Esophagus (tissue), 2 donors: ENCODE measurements around the gene AADACL3. TPM values are rescaled to one million over a fixed set of nuclear protein-coding genes. Genes with fewer than 3 reads are reported as not detected.

Experiments used
- H3K27ac ChIP-seq, 2 donors: one replicate each; pipeline ENCODE4 v1.5.1; 2013; ENCODE audit warnings: low read depth in 2 of 2, mild to moderate bottlenecking in 2 of 2, inconsistent platforms in 1 of 2, low read length in 1 of 2, moderate library complexity in 1 of 2
- H3K27me3 ChIP-seq, 2 donors: one replicate each; pipeline ENCODE4 v1.6.1; 2013; ENCODE audit warnings: low read length in 2 of 2, control low read depth in 1 of 2, mild to moderate bottlenecking in 1 of 2; ENCODE audit not compliant: insufficient read depth in 2 of 2, control insufficient read depth in 1 of 2
- H3K36me3 ChIP-seq, 2 donors: one replicate each; pipeline ENCODE4 v1.6.1; 2013; ENCODE audit warnings: low read length in 1 of 2; ENCODE audit not compliant: control insufficient read depth in 2 of 2, insufficient read depth in 2 of 2
- H3K4me1 ChIP-seq, 2 donors: one replicate each; pipeline ENCODE4 v1.6.1; 2013; ENCODE audit warnings: low read length in 1 of 2; ENCODE audit not compliant: control insufficient read depth in 2 of 2, insufficient read depth in 2 of 2
- H3K4me3 ChIP-seq, 2 donors: one replicate each; pipeline ENCODE4 v1.5.1; 2013; ENCODE audit warnings: low read length in 2 of 2, mild to moderate bottlenecking in 2 of 2, low read depth in 1 of 2, moderate library complexity in 1 of 2
- H3K9me3 ChIP-seq, 2 donors: one replicate each; pipeline ENCODE4 v1.6.1; 2013; ENCODE audit warnings: mild to moderate bottlenecking in 2 of 2, low read depth in 1 of 2, low read length in 1 of 2, moderate library complexity in 1 of 2; ENCODE audit not compliant: control insufficient read depth in 2 of 2, insufficient read depth in 1 of 2
- WGBS, 2 donors: extraction: QIAGEN DNeasy Blood & Tissue Kit; methylation state at CpG; one replicate each; pipeline ENCODE4 v1.1.7; 2013; 5-methylcytosine and 5-hydroxymethylcytosine counted together
- polyA plus RNA-seq, 2 donors: library from polyadenylated mRNA; stranded (reverse); fragments of 200-250 nt; gene quantifications; one replicate each; pipeline ENCODE4 v1.2.3, GENCODE V29; 2013
- donor health status: healthy with polysubstance abuse.
- donor health status: Bipolar disorder and iron deficiency.

AADACL3 gene
- polyA plus RNA-seq, 2 donors: not detected

DNA sequence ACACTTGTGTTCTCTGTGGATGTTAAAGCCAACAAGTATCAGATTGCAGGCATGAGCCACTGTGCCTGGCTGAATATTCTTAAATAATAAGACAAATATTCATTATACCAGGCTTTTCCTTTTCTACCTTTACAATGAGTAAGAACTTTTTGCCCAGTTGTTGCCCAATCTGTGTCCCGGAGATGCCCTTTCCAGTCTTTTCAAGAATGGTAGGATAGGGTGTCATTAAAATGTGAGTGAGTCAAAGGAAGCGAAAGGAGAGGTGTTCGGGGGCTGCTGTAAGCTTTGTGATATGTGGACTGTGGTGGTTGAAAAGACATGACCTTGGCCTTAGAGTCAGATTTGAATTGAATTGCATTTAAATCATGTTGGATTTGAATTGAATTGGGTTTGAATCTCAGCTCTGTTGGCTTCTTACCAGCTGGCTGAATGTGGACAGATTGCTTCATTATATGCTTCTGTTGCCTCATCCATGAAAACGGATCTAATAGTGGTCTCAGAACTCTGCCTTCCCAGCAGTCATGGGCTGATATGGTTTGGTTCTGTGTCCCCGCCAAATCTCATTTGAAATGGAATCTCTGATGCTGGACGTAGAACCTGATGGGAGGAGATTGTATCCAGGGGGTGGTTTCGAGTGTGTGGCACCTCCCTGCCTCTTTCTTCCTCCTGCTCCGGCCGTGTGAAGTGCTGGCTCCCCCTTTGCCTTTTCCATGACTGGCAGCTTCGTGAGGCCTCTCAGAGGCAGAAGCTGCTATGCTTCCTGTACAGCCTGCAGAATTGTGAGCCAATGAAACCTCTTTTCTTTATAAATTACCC is 22.7 kb upstream of the AADACL3 start:
- H3K27ac ChIP-seq: no peak overlapping the region
- H3K4me1 ChIP-seq: no peaks in the 10 kb centered on the region
- peaks cover 0 to 3% of the 10 kb centered on the region in 2 donors for H3K27me3 ChIP-seq
- no peaks in the 10 kb centered on the region for H3K9me3 ChIP-seq
- H3K4me3 ChIP-seq: no peak overlapping the region
- WGBS, 2 donors: 65 to 69% methylated on average over 10 of the region's 10 CpGs
- H3K36me3 ChIP-seq: no peaks in the 10 kb centered on the region

DNA sequence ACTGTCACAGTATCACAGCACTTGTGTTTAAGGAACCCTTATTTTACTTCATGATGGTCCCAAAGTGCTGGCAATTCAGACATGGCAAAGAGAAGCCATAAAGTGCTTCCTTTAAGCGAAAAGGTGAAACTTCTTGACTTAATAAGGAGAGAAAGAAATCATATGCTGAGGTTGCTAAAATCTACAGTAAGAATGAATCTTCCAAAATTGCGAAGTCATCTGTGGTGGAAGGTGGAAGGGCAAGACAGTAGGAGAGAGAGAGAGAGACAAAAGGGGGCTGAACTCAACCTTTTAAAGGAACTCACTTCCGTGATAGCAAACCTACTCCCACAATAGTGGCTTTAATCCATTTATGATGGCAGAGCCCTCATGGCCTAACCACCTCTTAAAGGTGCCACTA is 19.3 kb upstream of the AADACL3 start:
- Histone ChIP-seq H3K27me3 (peaks cover 0 to 3% of the 10 kb centered on the region in 2 donors), H3K4me1 (no peaks in the 10 kb centered on the region), H3K9me3 (no peaks in the 10 kb centered on the region), H3K27ac (no peak overlapping the region), H3K4me3 (no peak overlapping the region), H3K36me3 (no peaks in the 10 kb centered on the region)
- WGBS, 2 donors: 82 to 86% methylated on average over 3 of the region's 3 CpGs

DNA sequence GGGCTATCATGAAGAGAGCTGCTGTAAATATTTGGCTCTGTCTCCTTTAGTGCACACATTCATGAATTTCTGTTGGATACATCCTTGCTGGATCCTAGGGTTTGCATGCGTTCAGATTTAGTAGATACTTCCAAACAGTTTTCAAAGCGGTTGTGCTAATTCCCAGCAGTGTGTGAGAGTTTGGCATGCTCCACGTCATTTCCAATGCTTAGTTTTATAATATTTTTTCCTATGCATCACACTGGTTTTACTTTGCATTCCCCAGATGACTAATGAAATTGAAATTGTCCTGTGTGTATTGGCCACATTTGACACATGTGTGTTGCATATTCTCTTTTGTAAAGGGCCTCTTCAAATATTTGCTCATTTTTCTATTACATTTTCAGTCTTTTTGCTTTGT is 18.5 kb upstream of the AADACL3 start:
- H3K27ac ChIP-seq: no peak overlapping the region
- no peaks in the 10 kb centered on the region for H3K9me3 ChIP-seq
- peaks cover 0 to 3% of the 10 kb centered on the region in 2 donors for H3K27me3 ChIP-seq
- H3K4me3 ChIP-seq: no peak overlapping the region
- 77 to 83% methylated on average over 3 of the region's 3 CpGs for WGBS, 2 donors
- H3K4me1 ChIP-seq: no peaks in the 10 kb centered on the region
- no peaks in the 10 kb centered on the region for H3K36me3 ChIP-seq

DNA sequence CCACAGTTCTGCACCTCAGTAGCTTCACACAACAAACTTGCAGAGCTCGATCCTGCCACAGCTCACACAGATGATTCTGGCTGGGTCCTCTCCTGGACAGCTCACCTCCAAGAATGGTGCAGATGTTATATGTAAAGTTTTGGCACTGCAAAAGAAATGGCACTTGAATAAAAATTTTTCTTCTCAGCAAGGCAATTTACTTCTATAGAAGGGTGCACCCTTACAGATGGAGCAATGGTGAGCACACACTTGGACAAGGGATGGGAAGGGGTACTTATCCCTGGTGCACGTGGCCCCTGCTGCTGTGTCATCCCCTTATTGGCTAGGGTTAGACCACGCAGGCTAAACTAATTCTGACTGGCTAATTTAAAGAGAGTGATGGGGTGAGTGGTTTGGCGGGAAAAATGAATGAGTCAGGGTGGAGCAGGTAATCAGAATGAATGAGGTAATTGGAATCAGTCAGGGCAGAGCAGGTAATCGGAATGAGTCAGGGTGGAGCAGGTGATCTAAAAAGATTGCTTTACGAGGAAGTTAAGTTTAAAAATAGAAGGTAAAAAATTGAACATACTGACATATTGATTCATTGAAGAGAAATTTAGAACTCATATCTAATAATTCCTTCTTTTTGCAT is 12.0 kb upstream of the AADACL3 start:
- no peaks in the 10 kb centered on the region for H3K4me1 ChIP-seq
- no peaks in the 10 kb centered on the region for H3K36me3 ChIP-seq
- no peak overlapping the region for H3K27ac ChIP-seq
- no peak overlapping the region for H3K4me3 ChIP-seq
- H3K9me3 ChIP-seq: peaks cover 2 to 11% of the 10 kb centered on the region in 2 donors
- WGBS, 2 donors: 68 to 73% methylated on average over 6 of the region's 6 CpGs
- no peaks in the 10 kb centered on the region for H3K27me3 ChIP-seq

DNA sequence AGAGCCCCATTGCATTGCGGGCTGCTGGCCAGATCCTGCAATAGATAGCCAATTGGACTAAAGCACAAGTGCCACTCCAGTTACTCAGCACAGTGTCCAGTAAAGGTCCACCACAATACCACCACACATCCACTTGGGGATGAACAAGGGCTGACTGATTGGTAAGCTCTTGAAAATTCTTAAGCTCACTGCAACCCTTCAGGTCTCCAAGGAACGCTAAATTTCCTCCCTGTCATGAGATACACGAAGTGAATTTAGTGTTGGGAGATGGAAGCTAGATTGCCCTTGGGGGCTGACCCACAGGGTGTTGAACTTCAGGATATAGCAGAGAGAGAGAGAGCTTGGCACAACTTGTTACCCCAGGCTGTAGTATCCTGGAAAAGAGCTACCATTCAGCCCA is 9.8 kb upstream of the AADACL3 start:
- H3K36me3 ChIP-seq: no peaks in the 10 kb centered on the region
- H3K9me3 ChIP-seq: peaks cover 2 to 11% of the 10 kb centered on the region in 2 donors
- H3K4me3 ChIP-seq: no peak overlapping the region
- H3K4me1 ChIP-seq: no peaks in the 10 kb centered on the region
- no peak overlapping the region for H3K27ac ChIP-seq
- 79 to 82% methylated on average over 3 of the region's 3 CpGs for WGBS, 2 donors
- no peaks in the 10 kb centered on the region for H3K27me3 ChIP-seq

DNA sequence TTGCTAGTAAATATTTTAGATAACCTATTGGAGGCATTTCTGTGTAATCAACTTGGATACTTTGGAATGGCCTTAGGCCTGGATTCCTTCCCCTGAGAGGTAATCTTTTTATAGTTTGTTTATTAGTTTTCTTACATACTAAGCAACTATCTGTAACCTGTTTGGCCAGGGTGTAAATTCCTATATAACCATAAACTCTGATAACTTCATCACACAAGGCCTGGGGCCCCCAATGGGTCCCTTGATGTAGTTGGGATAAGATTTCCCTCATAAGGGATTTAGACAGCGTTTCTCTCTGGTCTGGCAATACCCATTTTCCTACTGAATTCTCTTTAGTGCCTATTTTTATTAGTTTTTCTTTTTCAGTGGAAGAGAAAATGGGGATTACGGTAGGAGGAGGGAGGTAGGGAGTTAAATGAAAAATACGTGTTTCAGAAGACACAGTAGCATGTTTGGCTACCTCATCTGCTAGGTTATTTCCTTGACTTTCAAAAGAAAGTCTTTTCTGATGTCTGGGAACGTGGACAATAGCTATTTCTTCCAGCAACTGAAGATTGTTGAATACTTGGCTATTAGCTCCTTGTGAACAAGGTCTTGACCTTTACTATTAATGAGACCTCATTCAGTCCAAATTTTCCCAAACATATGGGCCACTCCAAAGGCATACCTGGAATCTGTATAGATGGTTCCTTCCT is 7.4 kb upstream of the AADACL3 start:
- Histone ChIP-seq H3K9me3 (peaks cover 2 to 5% of the 10 kb centered on the region in 2 donors), H3K36me3 (no peaks in the 10 kb centered on the region), H3K4me1 (no peaks in the 10 kb centered on the region), H3K27ac (no peak overlapping the region), H3K4me3 (no peak overlapping the region), H3K27me3 (no peaks in the 10 kb centered on the region)
- 66 to 77% methylated on average over 4 of the region's 4 CpGs for WGBS, 2 donors

DNA sequence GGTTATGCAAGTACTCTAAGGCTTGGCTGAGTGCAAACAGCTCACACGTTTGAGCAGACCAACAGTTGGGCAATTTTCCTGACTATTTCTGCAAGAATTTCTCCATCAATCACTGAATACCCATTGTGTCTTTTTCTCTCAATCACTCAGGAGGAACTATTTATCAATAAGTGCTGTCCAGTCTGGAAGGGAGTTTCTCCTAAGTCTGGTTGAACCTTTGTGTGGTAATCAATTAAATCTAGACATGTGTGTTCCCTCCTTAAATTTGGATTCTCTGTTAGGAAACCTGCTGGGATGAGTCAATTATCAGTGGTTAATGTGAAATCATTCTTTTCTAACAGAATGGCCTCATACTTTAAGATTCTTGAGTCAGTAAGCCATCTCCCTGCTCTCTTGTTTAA is 6.8 kb upstream of the AADACL3 start:
- Histone ChIP-seq H3K27ac (no peak overlapping the region), H3K4me1 (no peaks in the 10 kb centered on the region), H3K27me3 (no peaks in the 10 kb centered on the region), H3K36me3 (no peaks in the 10 kb centered on the region), H3K9me3 (peaks cover 0 to under 1% of the 10 kb centered on the region in 2 donors), H3K4me3 (no peak overlapping the region)
- 27% methylated on average over 1 of the region's 1 CpG for WGBS, 2 donors

DNA sequence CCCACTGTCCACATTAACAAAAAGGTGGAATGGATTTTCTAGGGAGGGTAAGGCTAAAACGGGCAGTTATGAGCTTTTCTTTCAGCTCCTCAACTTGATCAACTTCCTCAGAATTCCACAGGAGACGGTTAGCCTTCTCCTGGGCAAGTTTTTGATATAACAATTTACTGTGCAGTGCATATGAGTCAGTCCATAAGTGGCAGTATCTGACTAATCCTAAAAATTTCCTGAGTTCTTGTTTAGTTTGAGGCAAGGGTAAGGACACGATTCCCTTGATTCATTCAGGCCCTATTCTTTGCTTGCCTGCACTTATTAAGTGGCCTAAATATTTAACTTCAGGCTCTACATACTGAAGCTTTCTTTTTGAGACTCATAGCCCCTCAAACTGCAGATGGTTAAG is 6.2 kb upstream of the AADACL3 start:
- WGBS, 2 donors: 76 to 79% methylated on average over 3 of the region's 3 CpGs
- no peaks in the 10 kb centered on the region for H3K9me3 ChIP-seq

DNA sequence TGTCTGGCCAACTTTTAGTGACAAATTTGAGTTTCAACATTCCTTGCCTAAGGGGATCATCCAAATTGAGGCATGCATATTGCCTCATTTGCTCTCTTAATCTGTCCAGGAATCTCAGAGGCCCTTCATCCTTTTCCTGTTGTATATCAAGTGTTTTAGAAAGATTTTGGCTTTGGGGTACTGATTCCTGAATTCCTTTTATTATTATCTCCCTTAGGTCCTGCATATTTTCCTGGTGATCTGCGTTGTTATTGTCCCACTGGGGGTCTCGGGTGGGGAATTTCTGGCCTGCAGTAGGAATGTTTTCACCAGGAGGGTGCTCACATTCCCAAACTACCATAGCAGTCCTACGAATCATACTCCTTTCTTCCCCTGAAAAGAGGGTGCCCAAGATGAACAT is 4.4 kb upstream of the AADACL3 start:
- WGBS, 2 donors: 65 to 66% methylated on average over 3 of the region's 3 CpGs
- H3K9me3 ChIP-seq: no peaks in the 10 kb centered on the region
- H3K27ac ChIP-seq: no peak overlapping the region
- H3K36me3 ChIP-seq: no peaks in the 10 kb centered on the region
- H3K27me3 ChIP-seq: no peaks in the 10 kb centered on the region
- H3K4me3 ChIP-seq: no peak overlapping the region
- H3K4me1 ChIP-seq: no peaks in the 10 kb centered on the region

More for the DNA sequence above, 6.2 kb upstream of the AADACL3 start:
- H3K27ac ChIP-seq: no peak overlapping the region
- H3K36me3 ChIP-seq: no peaks in the 10 kb centered on the region
- H3K27me3 ChIP-seq: no peaks in the 10 kb centered on the region
- H3K4me3 ChIP-seq: no peak overlapping the region
- no peaks in the 10 kb centered on the region for H3K4me1 ChIP-seq
